Cardiac fibroblast (primary cell): Measurements from ENCODE around the gene NPAS3.

Experiments
- DNase-seq, 2 donors: peaks; one replicate each; pipeline versions ENCODE4 v3.0.0 to v3.0.0-alpha.2; 2010; ENCODE audit warnings: low read depth in 2 of 2
- H3K4me3 ChIP-seq, 2 donors: replicated peaks in 1 of 2; 1 replicate in 1 of 2; 2 replicates in 1 of 2; pipeline ENCODE4 v1.5.1; 2011; ENCODE audit warnings: low read depth in 2 of 2, low read length in 2 of 2, mild to moderate bottlenecking in 2 of 2, moderate library complexity in 1 of 2
- CTCF ChIP-seq: IDR thresholded peaks from one replicate; pipeline ENCODE4 v1.5.1; 2011; ENCODE audit warnings: low read depth, mild to moderate bottlenecking, low read length, inconsistent platforms

NPAS3 gene

DNA sequence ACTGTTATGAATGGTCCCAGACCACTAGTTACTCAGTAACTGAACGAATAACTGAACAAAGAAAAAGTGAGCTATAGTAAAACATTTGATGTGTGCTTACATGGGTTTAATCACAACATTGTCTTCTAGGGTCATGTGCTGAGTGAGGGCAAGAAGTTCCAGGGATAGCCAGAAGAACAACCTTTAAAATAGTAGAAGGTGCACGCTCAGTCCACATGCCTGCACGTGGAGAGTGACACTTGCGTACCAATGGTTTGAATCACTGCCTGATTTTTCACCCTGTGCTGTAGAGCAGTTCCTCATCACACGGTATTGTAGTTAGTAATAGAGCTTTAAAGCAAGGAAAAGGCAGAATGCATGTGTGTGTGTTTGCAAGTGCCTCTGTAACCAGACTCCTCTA is 788.0 kb downstream of the NPAS3 start:
- no peak for TF ChIP-seq CTCF
- H3K4me3 ChIP-seq: no peak overlapping the region
- no peak for DNase-seq

DNA sequence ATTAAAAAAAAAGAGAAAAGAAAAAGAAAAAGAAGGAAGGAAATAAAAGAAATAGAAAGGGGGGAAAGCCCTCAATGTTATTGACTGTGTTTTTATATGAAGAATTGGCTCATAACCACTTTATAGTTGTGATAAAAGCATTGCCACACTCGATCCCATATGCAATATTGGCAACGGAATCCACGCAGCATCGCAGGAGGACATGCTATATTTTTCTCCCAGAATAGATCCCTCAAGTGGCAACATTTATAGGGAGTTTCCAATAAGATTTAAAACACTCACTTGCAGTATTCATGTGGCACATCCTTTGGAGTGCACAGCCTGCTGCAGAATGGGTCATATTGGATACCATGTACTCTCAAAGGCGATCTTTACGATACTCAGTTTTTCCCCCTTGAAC is 788.9 kb downstream of the NPAS3 start:
- H3K4me3 ChIP-seq: no peak overlapping the region
- DNase-seq: no peak

DNA sequence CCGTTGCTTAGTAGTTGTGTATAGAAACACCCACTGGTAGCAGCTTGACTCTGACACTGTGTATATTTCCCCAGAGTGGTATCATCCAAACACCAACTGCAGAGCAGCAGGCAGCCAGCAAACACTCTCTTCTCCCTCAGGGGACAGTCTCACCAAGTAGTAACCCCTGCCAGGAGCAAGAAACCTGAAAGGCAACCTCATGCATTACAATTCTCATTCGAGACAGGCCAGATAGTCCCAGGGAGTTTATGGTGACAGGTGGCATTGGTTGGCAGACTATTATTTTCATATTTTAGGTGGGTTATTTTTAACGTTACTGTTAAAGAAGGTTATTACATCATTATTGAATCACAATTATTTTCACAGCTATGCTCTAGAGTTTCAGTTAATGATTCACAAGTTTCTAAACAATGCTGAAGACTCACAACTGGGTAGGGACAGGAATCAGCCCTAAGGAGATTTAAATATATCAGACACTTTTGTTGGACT is 789.4 kb downstream of the NPAS3 start:
- no peak overlapping the region for H3K4me3 ChIP-seq
- no peak for TF ChIP-seq CTCF
- no peak for DNase-seq

More for the DNA sequence above, 788.9 kb downstream of the NPAS3 start:
- TF ChIP-seq CTCF: no peak

DNA sequence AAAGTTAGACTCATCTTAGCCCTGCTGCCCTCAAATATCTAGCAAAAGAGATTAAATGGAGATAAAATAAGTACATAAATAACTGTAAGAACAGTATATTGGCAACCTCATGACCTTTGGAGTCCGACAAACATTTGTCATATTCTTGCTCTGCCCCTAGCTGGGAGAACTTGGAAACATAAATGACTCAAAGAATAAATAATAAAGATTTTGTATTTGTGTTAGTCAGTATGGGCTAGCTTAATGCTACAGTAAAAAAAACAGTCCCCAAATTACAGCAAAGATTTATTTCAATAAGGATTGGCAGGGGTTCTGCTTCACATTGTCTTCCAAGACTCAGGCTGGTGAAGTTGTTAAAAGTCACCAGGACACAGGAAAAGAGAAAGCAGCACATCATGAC is 791.5 kb downstream of the NPAS3 start:
- DNase-seq: peak in 1 of 2 donors; percentile 45
- no peak overlapping the region for H3K4me3 ChIP-seq
- TF ChIP-seq CTCF: no peak

- TF ChIP-seq CTCF: no peak
- no peak overlapping the region for H3K4me3 ChIP-seq
Observed at GRCh38 chr14:33732175-33732574, 793.5 kb downstream of the NPAS3 start.

GRCh38 chr14:33733310-33733709 is 794.6 kb downstream of the NPAS3 start:
- DNase-seq: no peak
- no peak overlapping the region for H3K4me3 ChIP-seq
- TF ChIP-seq CTCF: no peak

More at GRCh38 chr14:33732175-33732574, 793.5 kb downstream of the NPAS3 start:
- DNase-seq: no peak

GRCh38 chr14:33733721-33734120 is 795.0 kb downstream of the NPAS3 start:
- DNase-seq: no peak
- no peak for TF ChIP-seq CTCF
- H3K4me3 ChIP-seq: no peak overlapping the region
